GM12878 (cell line): ENCODE measurements around the gene RBBP4. TPM values are rescaled to one million over a fixed set of nuclear protein-coding genes. Genes with fewer than 3 reads are reported as not detected.

Experiments
- ATAC-seq: fragments of 200-7000 bp; cut with Tn5 transposase; 3 replicates; pipeline ENCODE4 v1.9.1; 2020; ENCODE audit warnings: mild to moderate bottlenecking, moderate library complexity
- BruUV-seq: library from RNA; stranded (reverse); fragments of 400-500 nt; replicated peaks from 2 replicates; lab custom pipeline; 2021; lab: Mats Ljungman, UMichigan
- CTCF ChIA-PET: fragments of 300-600 bp; sonication (Branson Sonifier 250); formaldehyde crosslinking; extraction: SDS; loops from one replicate; lab custom pipeline; 2021; ENCODE audit warnings: inconsistent platforms; lab: Yijun Ruan, JAX
- POLR2A ChIA-PET: fragments of 350-600 bp; formaldehyde crosslinking; extraction: SDS; loops from one replicate; lab custom pipeline; 2021; ENCODE audit warnings: inconsistent platforms; lab: Charles Lee
- RAD21 ChIA-PET: fragments of 300-600 bp; sonication (Branson Sonifier 250); formaldehyde crosslinking; loops from one replicate; lab custom pipeline; 2023; ENCODE audit warnings: antibody characterized with exemption; ENCODE audit not compliant: unreplicated experiment; lab: Charles Lee
- SMC1A ChIA-PET: fragments of 300-600 bp; sonication (Branson Sonifier 250); formaldehyde crosslinking; loops from one replicate; lab custom pipeline; 2023; ENCODE audit not compliant: unreplicated experiment, uncharacterized antibody; lab: Charles Lee
- DNase-seq: peaks from one replicate; pipeline ENCODE4 v3.0.0-alpha.2; 2011; ENCODE audit warnings: low read depth, low spot score
- FAIRE-seq: peaks from 3 replicates; lab custom pipeline; 2011; peaks lifted over from hg19 to GRCh38; lab: Jason Lieb, UNC
- H2AFZ ChIP-seq: 2 replicates; pipeline ENCODE4 v1.6.0; 2011; ENCODE audit warnings: low read depth, low read length, control low read depth; ENCODE audit not compliant: control insufficient read depth
- H3K27ac ChIP-seq: 2 replicates; pipeline ENCODE4 v1.5.1; 2011; ENCODE audit warnings: control low read depth; ENCODE audit not compliant: control insufficient read depth, insufficient read depth
- H3K27me3 ChIP-seq, 2 experiments: replicated peaks in 1 of 2; 2 replicates each; pipeline versions ENCODE4 v1.6.0 to v1.6.1; 2011; ENCODE audit warnings: low read length in 1 of 2; ENCODE audit not compliant: control insufficient read depth in 2 of 2, insufficient read depth in 2 of 2
- H3K36me3 ChIP-seq, 2 experiments: 2 replicates each; pipeline ENCODE4 v1.5.1; 2011; ENCODE audit warnings: low read length in 1 of 2; ENCODE audit not compliant: control insufficient read depth in 2 of 2, insufficient read depth in 2 of 2
- H3K4me1 ChIP-seq: 2 replicates; pipeline ENCODE4 v1.6.1; 2011; ENCODE audit warnings: mild to moderate bottlenecking, low read length, moderate library complexity, mixed read lengths; ENCODE audit not compliant: control insufficient read depth, insufficient read depth
- H3K4me2 ChIP-seq: 2 replicates; pipeline ENCODE4 v1.6.0; 2011; ENCODE audit warnings: control low read depth; ENCODE audit not compliant: control insufficient read depth, insufficient read depth
- H3K4me3 ChIP-seq: fragments of 200-600 bp; sonication (generic); 2 replicates; pipeline ENCODE4 v1.5.1; 2016
- H3K79me2 ChIP-seq: 2 replicates; pipeline ENCODE4 v1.6.0; 2011; ENCODE audit warnings: low read length; ENCODE audit not compliant: control insufficient read depth, insufficient read depth
- H3K9ac ChIP-seq: 2 replicates; pipeline ENCODE4 v1.8.0; 2011; ENCODE audit warnings: low read length, control low read depth, mixed read lengths; ENCODE audit not compliant: control insufficient read depth, insufficient read depth
- H3K9me3 ChIP-seq: replicated peaks from 3 replicates; pipeline ENCODE4 v1.5.1; 2011; ENCODE audit warnings: mild to moderate bottlenecking, low read length; ENCODE audit not compliant: control insufficient read depth, insufficient read depth
- H4K20me1 ChIP-seq: 2 replicates; pipeline ENCODE4 v1.6.0; 2011; ENCODE audit not compliant: control insufficient read depth, insufficient read depth
- DPF2 ChIP-seq: fragments of 450-650 bp; IDR thresholded peaks from 2 replicates; pipeline ENCODE4 v1.6.1; 2017; ENCODE audit warnings: mild to moderate bottlenecking
- MXI1 ChIP-seq: fragments of 150-350 bp; IDR thresholded peaks from 2 replicates; pipeline ENCODE4 v1.6.1; 2011; ENCODE audit warnings: low read depth, mild to moderate bottlenecking, inconsistent platforms, low read length, improper control_type of control experiment
- NFXL1 ChIP-seq: fragments of 450-650 bp; IDR thresholded peaks from 2 replicates; pipeline ENCODE4 v1.6.1; 2017; ENCODE audit warnings: antibody characterized with exemption, mild to moderate bottlenecking, borderline replicate concordance
- POLR2A ChIP-seq: IDR thresholded peaks from 2 replicates; pipeline ENCODE4 v1.6.1; 2011; ENCODE audit warnings: low read depth, mild to moderate bottlenecking, low read length
- SP1 ChIP-seq: IDR thresholded peaks from one replicate; pipeline ENCODE4 v1.6.1; 2011; ENCODE audit warnings: low read depth, low read length
- TAF1 ChIP-seq: IDR thresholded peaks from 2 replicates; pipeline ENCODE4 v1.6.1; 2011; ENCODE audit warnings: mild to moderate bottlenecking, low read depth, low read length, borderline replicate concordance
- ZNF24 ChIP-seq: fragments of 450-650 bp; IDR thresholded peaks from 2 replicates; pipeline ENCODE4 v1.6.1; 2017; ENCODE audit warnings: antibody characterized with exemption, mild to moderate bottlenecking
- WGBS: methylation state at CpG from one replicate; pipeline ENCODE4 v1.1.6; 2016; ENCODE audit warnings: low lambda C conversion rate; ENCODE audit not compliant: insufficient replicate concordance, insufficient coverage; ENCODE audit errors: missing lambda C conversion rate; 5-methylcytosine and 5-hydroxymethylcytosine counted together
- in situ Hi-C: fragments of 300-500 bp; cut with MboI; formaldehyde crosslinking; loops from 9 replicates; pipeline ENCODE4 v1.14.3; 2018; ENCODE audit warnings: mixed read lengths
- intact Hi-C: fragments of 100-400 bp; cut with micrococcal nuclease; formaldehyde crosslinking; loops from one replicate; pipeline ENCODE4 v1.14.2; 2022; ENCODE audit not compliant: unreplicated experiment
- polyA plus RNA-seq, 11 experiments: library from polyadenylated mRNA; depleted of rRNA in 4 of 11; unstranded in 6 of 11; stranded (reverse) in 5 of 11; fragments of >200 nt; fragmentation: Nextera tagmentation in 4 of 11; fragmentation: Illumina TruSeq in 1 of 11; extraction: Ambion mirVana in 4 of 11; extraction: Trizol in 1 of 11; gene quantifications; 1 replicate in 1 of 11; 2 replicates in 10 of 11; pipeline versions ENCODE4 v1.2.1 to v1.2.3, GENCODE V29; 2011 to 2016; ENCODE audit warnings: inconsistent platforms in 2 of 11, missing spikeins in 2 of 11, low read depth in 1 of 11
- total RNA-seq, 4 experiments: library from RNA; depleted of rRNA in 3 of 4; stranded (reverse); fragments of >200 nt in 3 of 4; fragmentation: Illumina TruSeq in 1 of 4; extraction: Trizol in 1 of 4; gene quantifications; 2 replicates each; pipeline versions ENCODE4 v1.2.1 to v1.2.3, GENCODE V29; 2013 to 2021
- TF ChIP-seq, protein P1 (sequence below): IDR thresholded peaks from 2 replicates; pipeline ENCODE4 v1.6.1; 2011; ENCODE audit warnings: borderline replicate concordance, low read depth, mild to moderate bottlenecking, moderate library complexity, mixed read lengths, low read length; ENCODE audit not compliant: insufficient read depth; ENCODE audit errors: extremely low read length
- TF ChIP-seq, protein P2 (sequence below): fragments of 450-650 bp; formaldehyde crosslinking; IDR thresholded peaks from 2 replicates; pipeline ENCODE4 v1.5.0; 2022; ENCODE audit warnings: mild to moderate bottlenecking, missing genetic modification characterization

Gene RBBP4
- total and polyA plus RNA-seq, 10 of the 15 experiments (the other 5 are each of a cell fraction or from before 2014, with no cell fraction given): 120 to 357 (median 231) TPM

DNA sequence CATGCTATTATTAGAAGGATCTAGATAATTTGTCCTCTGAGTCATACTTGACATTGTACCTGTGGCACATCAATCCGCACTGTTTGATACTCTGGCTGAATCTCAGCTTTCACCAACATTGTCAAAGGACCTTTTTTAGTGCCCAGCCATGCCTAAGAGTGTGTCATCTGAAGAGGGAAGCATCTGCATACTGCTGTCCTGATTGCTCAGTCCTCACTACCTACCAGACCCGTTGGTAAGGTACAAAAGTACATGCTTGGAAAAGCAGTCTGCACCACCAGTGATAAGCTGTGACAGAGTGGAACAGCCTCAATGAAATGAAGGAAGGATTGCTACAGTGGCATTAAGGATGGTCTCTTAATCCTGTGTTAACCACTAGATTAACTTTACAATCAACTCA lies 34.5 kb downstream of the RBBP4 start:
- H3K27me3 ChIP-seq: no peaks in the 10 kb centered on the region
- TF ChIP-seq, protein P1, sequence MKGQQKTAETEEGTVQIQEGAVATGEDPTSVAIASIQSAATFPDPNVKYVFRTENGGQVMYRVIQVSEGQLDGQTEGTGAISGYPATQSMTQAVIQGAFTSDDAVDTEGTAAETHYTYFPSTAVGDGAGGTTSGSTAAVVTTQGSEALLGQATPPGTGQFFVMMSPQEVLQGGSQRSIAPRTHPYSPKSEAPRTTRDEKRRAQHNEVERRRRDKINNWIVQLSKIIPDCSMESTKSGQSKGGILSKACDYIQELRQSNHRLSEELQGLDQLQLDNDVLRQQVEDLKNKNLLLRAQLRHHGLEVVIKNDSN: no peak
- TF ChIP-seq MXI1: no peak
- TF ChIP-seq NFXL1: no peak
- peak; percentile 31; the same call in 1 of the 2 replicates for TF ChIP-seq POLR2A
- TF ChIP-seq DPF2: no peak
- TF ChIP-seq, protein P2, sequence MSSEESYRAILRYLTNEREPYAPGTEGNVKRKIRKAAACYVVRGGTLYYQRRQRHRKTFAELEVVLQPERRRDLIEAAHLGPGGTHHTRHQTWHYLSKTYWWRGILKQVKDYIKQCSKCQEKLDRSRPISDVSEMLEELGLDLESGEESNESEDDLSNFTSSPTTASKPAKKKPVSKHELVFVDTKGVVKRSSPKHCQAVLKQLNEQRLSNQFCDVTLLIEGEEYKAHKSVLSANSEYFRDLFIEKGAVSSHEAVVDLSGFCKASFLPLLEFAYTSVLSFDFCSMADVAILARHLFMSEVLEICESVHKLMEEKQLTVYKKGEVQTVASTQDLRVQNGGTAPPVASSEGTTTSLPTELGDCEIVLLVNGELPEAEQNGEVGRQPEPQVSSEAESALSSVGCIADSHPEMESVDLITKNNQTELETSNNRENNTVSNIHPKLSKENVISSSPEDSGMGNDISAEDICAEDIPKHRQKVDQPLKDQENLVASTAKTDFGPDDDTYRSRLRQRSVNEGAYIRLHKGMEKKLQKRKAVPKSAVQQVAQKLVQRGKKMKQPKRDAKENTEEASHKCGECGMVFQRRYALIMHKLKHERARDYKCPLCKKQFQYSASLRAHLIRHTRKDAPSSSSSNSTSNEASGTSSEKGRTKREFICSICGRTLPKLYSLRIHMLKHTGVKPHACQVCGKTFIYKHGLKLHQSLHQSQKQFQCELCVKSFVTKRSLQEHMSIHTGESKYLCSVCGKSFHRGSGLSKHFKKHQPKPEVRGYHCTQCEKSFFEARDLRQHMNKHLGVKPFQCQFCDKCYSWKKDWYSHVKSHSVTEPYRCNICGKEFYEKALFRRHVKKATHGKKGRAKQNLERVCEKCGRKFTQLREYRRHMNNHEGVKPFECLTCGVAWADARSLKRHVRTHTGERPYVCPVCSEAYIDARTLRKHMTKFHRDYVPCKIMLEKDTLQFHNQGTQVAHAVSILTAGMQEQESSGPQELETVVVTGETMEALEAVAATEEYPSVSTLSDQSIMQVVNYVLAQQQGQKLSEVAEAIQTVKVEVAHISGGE (CRISPR knock-in tag): no peak
- TF ChIP-seq SP1: no peak
- no peak for TF ChIP-seq ZNF24
- no peak for TF ChIP-seq TAF1
- TF ChIP-seq, all 136 proteins: peak for 1
- H3K4me3 ChIP-seq: no peak overlapping the region
- FAIRE-seq: no peak
- 74% methylated on average over 2 of the region's 2 CpGs for WGBS
- no peaks in the 10 kb centered on the region for H3K79me2 ChIP-seq
- H3K4me1 ChIP-seq: no peaks in the 10 kb centered on the region
- H3K4me2 ChIP-seq: no peak overlapping the region
- ATAC-seq: no peak
- intact Hi-C loops: no loop called here
- ChIA-PET RAD21 (no interaction called here), SMC1A (no interaction called here), POLR2A (no interaction called here), CTCF (interaction anchor here (0.9 kb wide), 1 partner anchor 165 kb away, joined by 3 read pairs; no protein-coding TSS in a partner anchor)
- no peak overlapping the region for H3K27ac ChIP-seq
- no peak overlapping the region for H2AFZ ChIP-seq
- H4K20me1 ChIP-seq: no peaks in the 10 kb centered on the region
- no peaks in the 10 kb centered on the region for H3K9me3 ChIP-seq
- peaks cover 4 to 13% of the 10 kb centered on the region in 2 experiments for H3K36me3 ChIP-seq
- in situ Hi-C loops: no loop called here
- no TSS peak for BruUV-seq
- no peak overlapping the region for H3K9ac ChIP-seq
- no peak for DNase-seq
